CD14-positive monocyte (primary cell): Measurements from ENCODE around the gene PTPRN2. TPM values are rescaled to one million over a fixed set of nuclear protein-coding genes. Genes with fewer than 3 reads are reported as not detected.

ENCODE experiments used
- DNase-seq, 3 donors: peaks; one replicate each; pipeline ENCODE4 v3.0.0-alpha.2; 2011 to 2022
- H2AFZ ChIP-seq: 2 replicates; pipeline ENCODE4 v1.6.0; 2012; ENCODE audit warnings: mild to moderate bottlenecking, low read depth, low read length, inconsistent platforms; ENCODE audit not compliant: insufficient read depth, poor library complexity, severe bottlenecking
- H3K27ac ChIP-seq, 2 donors: 1 replicate in 1 of 2; 2 replicates in 1 of 2; pipeline ENCODE4 v1.5.1; 2012 to 2013; ENCODE audit warnings: low read length in 2 of 2, control low read depth in 1 of 2, inconsistent platforms in 1 of 2, low read depth in 1 of 2, mild to moderate bottlenecking in 1 of 2
- H3K27me3 ChIP-seq, 2 donors: one replicate each; pipeline versions ENCODE4 v1.6.0 to v1.6.1; 2011 to 2013; ENCODE audit warnings: low read length in 2 of 2; ENCODE audit not compliant: control insufficient read depth in 2 of 2, insufficient read depth in 2 of 2
- H3K36me3 ChIP-seq, 2 donors: replicated peaks in 1 of 2; 1 replicate in 1 of 2; 2 replicates in 1 of 2; pipeline versions ENCODE4 v1.5.1 to v1.6.1; 2012 to 2013; ENCODE audit warnings: low read length in 2 of 2, control low read depth in 1 of 2, inconsistent platforms in 1 of 2, mild to moderate bottlenecking in 1 of 2; ENCODE audit not compliant: insufficient read depth in 2 of 2, control insufficient read depth in 1 of 2
- H3K4me1 ChIP-seq, 2 donors: 1 replicate in 1 of 2; 2 replicates in 1 of 2; pipeline versions ENCODE4 v1.5.1 to v1.6.1; 2012 to 2013; ENCODE audit warnings: low read length in 2 of 2, control low read depth in 1 of 2, inconsistent platforms in 1 of 2, mild to moderate bottlenecking in 1 of 2, moderate library complexity in 1 of 2; ENCODE audit not compliant: insufficient read depth in 2 of 2, control insufficient read depth in 1 of 2
- H3K4me2 ChIP-seq: replicated peaks from 2 replicates; pipeline ENCODE3; 2012; ENCODE audit warnings: low read length, moderate library complexity, mild to moderate bottlenecking; ENCODE audit not compliant: poor library complexity, severe bottlenecking; ENCODE audit errors: extremely low read depth
- H3K4me3 ChIP-seq, 3 experiments: fragments of 200-600 bp in 1 of 3; sonication (generic) in 1 of 3; replicated peaks in 1 of 3; 1 replicate in 2 of 3; 2 replicates in 1 of 3; pipeline ENCODE4 v1.5.1; 2011 to 2013; ENCODE audit warnings: low read length in 3 of 3, mild to moderate bottlenecking in 3 of 3, control low read depth in 2 of 3, low read depth in 2 of 3, inconsistent platforms in 1 of 3, moderate library complexity in 1 of 3
- H3K79me2 ChIP-seq: 2 replicates; pipeline ENCODE4 v1.6.0; 2012; ENCODE audit warnings: mild to moderate bottlenecking, control low read depth, inconsistent platforms, low read length, moderate library complexity; ENCODE audit not compliant: insufficient read depth
- H3K9ac ChIP-seq: 2 replicates; pipeline ENCODE4 v1.6.0; 2017; ENCODE audit warnings: low read length, mild to moderate bottlenecking; ENCODE audit not compliant: insufficient read depth, poor library complexity, severe bottlenecking
- H3K9me3 ChIP-seq, 2 donors: replicated peaks in 1 of 2; 1 replicate in 1 of 2; 2 replicates in 1 of 2; pipeline versions ENCODE4 v1.5.1 to v1.6.1; 2012 to 2013; ENCODE audit warnings: low read length in 2 of 2, control low read depth in 1 of 2; ENCODE audit not compliant: control insufficient read depth in 1 of 2, insufficient read depth in 1 of 2
- H4K20me1 ChIP-seq: 2 replicates; pipeline ENCODE4 v1.6.0; 2012; ENCODE audit warnings: mild to moderate bottlenecking, low read length, control low read depth, moderate library complexity; ENCODE audit not compliant: insufficient read depth
- H3K27ac Mint-ChIP-seq, 7 donors: one replicate each; pipeline ENCODE4 v1.8.0; 2020; ENCODE audit warnings: mild to moderate bottlenecking in 7 of 7, mixed read lengths in 7 of 7, moderate library complexity in 6 of 7, inconsistent platforms in 2 of 7
- H3K27me3 Mint-ChIP-seq, 3 donors: one replicate each; pipeline ENCODE4 v1.8.0; 2021 to 2022; ENCODE audit warnings: low read depth in 3 of 3, mild to moderate bottlenecking in 3 of 3, mixed read lengths in 3 of 3, moderate library complexity in 3 of 3, inconsistent platforms in 1 of 3
- H3K36me3 Mint-ChIP-seq, 2 donors: one replicate each; pipeline ENCODE4 v1.8.0; 2020; ENCODE audit warnings: mixed read lengths in 2 of 2, inconsistent platforms in 1 of 2, mild to moderate bottlenecking in 1 of 2
- H3K4me1 Mint-ChIP-seq: one replicate; pipeline ENCODE4 v1.8.0; 2020; ENCODE audit warnings: mild to moderate bottlenecking, mixed read lengths
- H3K4me3 Mint-ChIP-seq, 2 donors: one replicate each; pipeline ENCODE4 v1.8.0; 2020; ENCODE audit warnings: mild to moderate bottlenecking in 2 of 2, mixed read lengths in 2 of 2, moderate library complexity in 1 of 2
- H3K9me3 Mint-ChIP-seq, 7 donors: one replicate each; pipeline ENCODE4 v1.8.0; 2020 to 2022; ENCODE audit warnings: mixed read lengths in 7 of 7, mild to moderate bottlenecking in 6 of 7, moderate library complexity in 6 of 7, inconsistent platforms in 2 of 7
- WGBS: methylation state at CpG from one replicate; pipeline ENCODE4 v1.1.5; 2013; ENCODE audit warnings: missing lambda C conversion rate; ENCODE audit not compliant: insufficient coverage; 5-methylcytosine and 5-hydroxymethylcytosine counted together
- intact Hi-C, 2 donors: fragments of 100-400 bp; cut with micrococcal nuclease; formaldehyde crosslinking; loops; one replicate each; pipeline versions ENCODE4 v1.15.0 to v1.15.1; 2023
- polyA plus RNA-seq, 3 donors: library from polyadenylated mRNA; depleted of rRNA in 1 of 3; unstranded in 2 of 3; stranded (reverse) in 1 of 3; fragments of 300-500 nt in 2 of 3; fragments of >200 nt in 1 of 3; fragmentation: Illumina TruSeq in 2 of 3; gene quantifications; 1 replicate in 2 of 3; 2 replicates in 1 of 3; pipeline ENCODE4 v1.2.3, GENCODE V29; 2012 to 2021
- TF ChIP-seq, protein P1 (sequence below): fragments of 200-600 bp; IDR thresholded peaks from one replicate; pipeline ENCODE4 v1.8.0; 2022; ENCODE audit warnings: antibody characterized with exemption, mild to moderate bottlenecking

Gene PTPRN2
- polyA plus RNA-seq, 3 donors = 0.25 to 1.4 (median 0.97) TPM

DNA sequence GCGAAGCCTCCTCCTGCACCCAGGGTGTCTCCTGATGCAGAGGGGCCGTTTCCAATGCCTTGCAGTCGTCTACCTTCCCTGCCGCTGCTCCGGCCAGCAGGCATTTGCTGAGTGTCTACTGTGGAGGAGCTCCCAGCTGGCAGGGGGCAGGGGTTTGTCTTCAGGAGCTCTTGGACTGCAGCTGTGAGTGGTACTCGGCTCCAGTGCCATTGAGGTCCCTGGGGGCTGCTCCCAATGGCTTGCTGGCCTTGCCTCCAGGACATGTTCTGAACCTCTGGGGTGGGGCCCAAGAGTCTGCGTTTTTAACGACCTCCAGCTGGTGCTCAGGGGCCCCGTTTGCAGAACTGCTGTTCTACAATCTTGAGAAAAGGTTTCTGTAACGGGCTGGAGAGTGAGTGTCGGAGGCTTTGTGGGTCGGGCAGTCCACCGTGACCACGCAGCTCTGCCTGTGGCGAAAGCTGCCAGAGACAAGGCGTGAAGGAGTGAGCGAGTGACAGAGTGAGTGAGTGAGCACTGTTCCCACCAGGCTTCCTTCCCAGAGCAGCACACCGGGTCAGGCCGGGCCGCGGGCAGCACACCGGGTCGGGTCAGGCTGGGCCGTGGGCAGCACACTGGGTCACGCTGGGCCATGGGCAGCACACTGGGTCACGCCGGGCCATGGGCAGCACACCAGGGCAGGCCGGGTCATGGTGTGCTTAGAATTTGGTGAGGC, 520.2 kb downstream of the PTPRN2 start:
- no peak for DNase-seq
- H3K27ac Mint-ChIP-seq = no peak overlapping the region

DNA sequence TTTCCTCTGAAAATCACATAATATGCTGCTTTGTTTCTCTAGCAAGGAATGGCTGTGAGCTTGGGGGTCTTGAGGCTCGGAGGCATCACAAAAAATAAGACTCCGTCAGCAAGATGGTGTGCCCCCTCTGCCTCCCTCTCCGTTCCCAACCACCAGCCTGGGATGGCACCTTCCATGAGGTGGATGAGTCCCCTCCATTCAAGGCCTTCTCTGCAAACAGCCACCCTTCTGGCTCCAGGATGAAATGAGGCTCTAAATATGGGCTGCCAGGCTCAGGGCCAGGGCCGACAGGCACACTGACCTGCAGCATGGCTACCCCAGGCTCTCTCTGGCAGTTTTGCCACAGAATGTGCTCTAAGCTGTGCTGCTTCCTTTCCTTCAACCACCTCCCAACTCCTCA, 521.5 kb downstream of the PTPRN2 start:
- 92% methylated on average over 3 of the region's 4 CpGs for WGBS
- Histone ChIP-seq H3K4me2 (no peak overlapping the region), H3K36me3 (no peaks in the 10 kb centered on the region), H3K27me3 (no peaks in the 10 kb centered on the region), H3K4me1 (no peaks in the 10 kb centered on the region), H3K79me2 (no peaks in the 10 kb centered on the region), H3K9ac (no peak overlapping the region), H3K27ac (no peak overlapping the region), H2AFZ (no peak overlapping the region), H4K20me1 (no peaks in the 10 kb centered on the region), H3K9me3 (peaks cover 13 to 19% of the 10 kb centered on the region in 2 donors), H3K4me3 (no peak overlapping the region)
- Mint-ChIP-seq H3K27ac (no peak overlapping the region), H3K36me3 (no peaks in the 10 kb centered on the region), H3K27me3 (peaks cover 0 to 2% (median under 1%) of the 10 kb centered on the region in 3 donors), H3K4me1 (no peaks in the 10 kb centered on the region), H3K4me3 (no peak overlapping the region), H3K9me3 (peaks cover 11 to 30% (median 21%) of the 10 kb centered on the region in 7 donors)
- intact Hi-C loops = no loop called here
- DNase-seq = no peak
- TF ChIP-seq, protein P1, sequence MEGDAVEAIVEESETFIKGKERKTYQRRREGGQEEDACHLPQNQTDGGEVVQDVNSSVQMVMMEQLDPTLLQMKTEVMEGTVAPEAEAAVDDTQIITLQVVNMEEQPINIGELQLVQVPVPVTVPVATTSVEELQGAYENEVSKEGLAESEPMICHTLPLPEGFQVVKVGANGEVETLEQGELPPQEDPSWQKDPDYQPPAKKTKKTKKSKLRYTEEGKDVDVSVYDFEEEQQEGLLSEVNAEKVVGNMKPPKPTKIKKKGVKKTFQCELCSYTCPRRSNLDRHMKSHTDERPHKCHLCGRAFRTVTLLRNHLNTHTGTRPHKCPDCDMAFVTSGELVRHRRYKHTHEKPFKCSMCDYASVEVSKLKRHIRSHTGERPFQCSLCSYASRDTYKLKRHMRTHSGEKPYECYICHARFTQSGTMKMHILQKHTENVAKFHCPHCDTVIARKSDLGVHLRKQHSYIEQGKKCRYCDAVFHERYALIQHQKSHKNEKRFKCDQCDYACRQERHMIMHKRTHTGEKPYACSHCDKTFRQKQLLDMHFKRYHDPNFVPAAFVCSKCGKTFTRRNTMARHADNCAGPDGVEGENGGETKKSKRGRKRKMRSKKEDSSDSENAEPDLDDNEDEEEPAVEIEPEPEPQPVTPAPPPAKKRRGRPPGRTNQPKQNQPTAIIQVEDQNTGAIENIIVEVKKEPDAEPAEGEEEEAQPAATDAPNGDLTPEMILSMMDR = no peak

More for the DNA sequence above, 520.2 kb downstream of the PTPRN2 start:
- Histone ChIP-seq H3K4me3 (no peak overlapping the region), H4K20me1 (no peaks in the 10 kb centered on the region), H3K27ac (no peak overlapping the region), H3K9me3 (peaks cover 5 to 6% of the 10 kb centered on the region in 2 donors), H3K27me3 (no peaks in the 10 kb centered on the region), H3K4me1 (no peaks in the 10 kb centered on the region), H3K36me3 (no peaks in the 10 kb centered on the region), H3K4me2 (no peak overlapping the region), H2AFZ (no peak overlapping the region), H3K9ac (no peak overlapping the region), H3K79me2 (no peaks in the 10 kb centered on the region)
- H3K4me3 Mint-ChIP-seq = no peak overlapping the region
- intact Hi-C loops = no loop called here
- H3K9me3 Mint-ChIP-seq = peaks cover 6 to 21% (median 13%) of the 10 kb centered on the region in 7 donors
- H3K4me1 Mint-ChIP-seq = no peaks in the 10 kb centered on the region
- WGBS = 90% methylated on average over 28 of the region's 28 CpGs
- TF ChIP-seq, protein P1 = no peak
- no peaks in the 10 kb centered on the region for H3K36me3 Mint-ChIP-seq
- H3K27me3 Mint-ChIP-seq = peaks cover 0 to 5% (median 0%) of the 10 kb centered on the region in 3 donors
